Measurements from ENCODE around the gene STK32B. TPM values are rescaled to one million over a fixed set of nuclear protein-coding genes. Genes with fewer than 3 reads are reported as not detected.

Gene STK32B
- total RNA-seq, 1 donor from 2014 or later, result not detected

GRCh38 chr4:5489260-5489659 is 438.0 kb downstream of the STK32B start:
- ChIA-PET CTCF (no interaction called here), POLR2A (no interaction called here)
- DNase-seq, result no peak
- no peak overlapping the region for H3K4me3 Mint-ChIP-seq
- H3K36me3 Mint-ChIP-seq (ENCODE audit: low read depth), result no peaks in the 10 kb centered on the region
- H3K27me3 Mint-ChIP-seq, result no peaks in the 10 kb centered on the region
- no peak overlapping the region for H3K27ac Mint-ChIP-seq
- no peak for ATAC-seq (ENCODE audit: low read depth)
- TF ChIP-seq, protein P1, sequence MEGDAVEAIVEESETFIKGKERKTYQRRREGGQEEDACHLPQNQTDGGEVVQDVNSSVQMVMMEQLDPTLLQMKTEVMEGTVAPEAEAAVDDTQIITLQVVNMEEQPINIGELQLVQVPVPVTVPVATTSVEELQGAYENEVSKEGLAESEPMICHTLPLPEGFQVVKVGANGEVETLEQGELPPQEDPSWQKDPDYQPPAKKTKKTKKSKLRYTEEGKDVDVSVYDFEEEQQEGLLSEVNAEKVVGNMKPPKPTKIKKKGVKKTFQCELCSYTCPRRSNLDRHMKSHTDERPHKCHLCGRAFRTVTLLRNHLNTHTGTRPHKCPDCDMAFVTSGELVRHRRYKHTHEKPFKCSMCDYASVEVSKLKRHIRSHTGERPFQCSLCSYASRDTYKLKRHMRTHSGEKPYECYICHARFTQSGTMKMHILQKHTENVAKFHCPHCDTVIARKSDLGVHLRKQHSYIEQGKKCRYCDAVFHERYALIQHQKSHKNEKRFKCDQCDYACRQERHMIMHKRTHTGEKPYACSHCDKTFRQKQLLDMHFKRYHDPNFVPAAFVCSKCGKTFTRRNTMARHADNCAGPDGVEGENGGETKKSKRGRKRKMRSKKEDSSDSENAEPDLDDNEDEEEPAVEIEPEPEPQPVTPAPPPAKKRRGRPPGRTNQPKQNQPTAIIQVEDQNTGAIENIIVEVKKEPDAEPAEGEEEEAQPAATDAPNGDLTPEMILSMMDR (IDR thresholded peaks at IDR 0.05), result no peak
- intact Hi-C loops (cut with micrococcal nuclease), result no loop called here
- H3K9me3 Mint-ChIP-seq, result peaks cover 14% of the 10 kb centered on the region
- no peaks in the 10 kb centered on the region for H3K4me1 Mint-ChIP-seq

DNA sequence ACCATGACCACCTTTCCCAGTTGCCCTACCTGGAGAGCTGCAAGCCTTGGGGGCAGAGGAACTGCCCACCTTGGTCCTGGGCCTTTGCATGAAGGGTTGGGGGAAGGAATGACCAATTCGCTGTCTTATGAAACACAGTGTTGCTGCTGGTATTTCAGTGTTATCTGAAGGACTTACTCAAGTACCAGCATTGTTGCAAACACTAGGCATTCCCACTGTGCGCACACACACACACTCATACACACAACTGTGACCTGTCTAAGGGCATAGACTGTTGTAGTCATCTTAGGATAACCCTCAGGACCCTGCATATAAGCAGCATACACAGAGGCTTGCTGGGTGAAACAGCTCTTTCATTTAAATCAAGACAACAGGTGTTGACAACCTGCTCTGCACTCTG is 446.2 kb downstream of the STK32B start:
- Mint-ChIP-seq H3K27me3 (no peaks in the 10 kb centered on the region), H3K27ac (no peak overlapping the region), H3K4me3 (no peak overlapping the region), H3K4me1 (no peaks in the 10 kb centered on the region), H3K9me3 (peaks cover 3% of the 10 kb centered on the region), H3K36me3 (ENCODE audit: low read depth) (no peaks in the 10 kb centered on the region)
- intact Hi-C loops (cut with micrococcal nuclease), result no loop called here
- DNase-seq, result no peak
- POLR2A ChIA-PET, result no interaction called here
- TF ChIP-seq, protein P1 (IDR thresholded peaks at IDR 0.05), result no peak
- CTCF ChIA-PET, result no interaction called here
- no peak for ATAC-seq (ENCODE audit: low read depth)

DNA sequence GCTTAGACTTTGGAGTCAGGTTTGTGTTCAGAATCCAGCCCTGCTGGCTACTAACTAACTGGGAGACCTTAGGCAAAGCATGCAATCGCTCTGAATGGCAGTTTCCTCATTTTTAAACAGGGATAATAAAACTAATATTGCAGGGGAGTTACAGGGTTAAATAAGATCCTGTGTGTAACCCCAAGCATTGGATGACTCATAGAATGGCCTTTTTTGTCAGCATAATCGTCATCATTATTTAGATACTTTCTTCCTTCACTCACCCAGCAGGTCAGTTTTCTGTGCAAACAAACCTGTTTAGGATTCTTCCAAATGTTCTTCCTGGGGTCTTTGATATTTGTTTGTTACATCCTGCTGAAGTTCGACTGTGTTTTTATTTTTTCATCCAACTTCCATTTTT is 448.9 kb downstream of the STK32B start:
- TF ChIP-seq, protein P1 (IDR thresholded peaks at IDR 0.05), result no peak
- CTCF ChIA-PET, result no interaction called here
- H3K4me3 Mint-ChIP-seq, result no peak overlapping the region
- POLR2A ChIA-PET, result no interaction called here
- no peaks in the 10 kb centered on the region for H3K36me3 Mint-ChIP-seq (ENCODE audit: low read depth)
- peaks cover 3% of the 10 kb centered on the region for H3K9me3 Mint-ChIP-seq
- H3K27ac Mint-ChIP-seq, result no peak overlapping the region
- intact Hi-C loops (cut with micrococcal nuclease), result no loop called here
- ATAC-seq (ENCODE audit: low read depth), result no peak
- H3K4me1 Mint-ChIP-seq, result no peaks in the 10 kb centered on the region
- DNase-seq, result no peak
- H3K27me3 Mint-ChIP-seq, result no peaks in the 10 kb centered on the region

DNA sequence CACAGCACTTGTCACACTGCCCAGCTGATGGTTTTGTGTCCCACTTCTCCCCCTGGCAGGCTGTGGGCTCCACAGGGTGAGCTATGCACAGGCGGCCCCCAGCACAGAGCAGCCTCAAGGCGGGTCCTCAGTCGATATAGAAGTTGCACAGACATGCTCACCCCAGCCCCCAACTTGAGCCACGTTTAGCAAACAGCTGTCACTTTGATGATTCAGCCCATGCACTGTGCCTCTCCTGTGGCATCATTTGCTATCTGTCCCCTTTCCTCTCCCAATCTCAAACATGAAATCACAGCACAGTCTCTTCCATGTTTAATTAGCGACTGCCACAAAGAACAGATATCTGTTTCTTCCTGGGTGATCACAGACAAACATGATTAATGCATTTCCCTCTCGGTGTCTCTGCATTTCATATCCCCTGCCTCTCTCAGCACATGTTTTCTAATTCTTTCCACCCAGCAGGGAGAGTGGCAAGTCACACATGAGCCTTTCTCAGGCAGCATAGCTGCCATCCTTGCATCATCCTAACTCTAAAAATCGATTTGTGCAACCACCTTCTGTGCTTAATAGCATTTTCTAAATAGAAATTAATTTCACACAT is 452.2 kb downstream of the STK32B start:
- Mint-ChIP-seq H3K9me3 (peaks cover 2% of the 10 kb centered on the region), H3K27me3 (no peaks in the 10 kb centered on the region), H3K4me3 (no peak overlapping the region), H3K4me1 (no peaks in the 10 kb centered on the region), H3K27ac (no peak overlapping the region), H3K36me3 (ENCODE audit: low read depth) (no peaks in the 10 kb centered on the region)
- POLR2A ChIA-PET, result no interaction called here
- DNase-seq, result no peak
- intact Hi-C loops (cut with micrococcal nuclease), result no loop called here
- CTCF ChIA-PET, result no interaction called here
- TF ChIP-seq, protein P1 (IDR thresholded peaks at IDR 0.05), result no peak
- no peak for ATAC-seq (ENCODE audit: low read depth)

GRCh38 chr4:5504486-5504885 is 453.2 kb downstream of the STK32B start:
- Mint-ChIP-seq H3K4me3 (no peak overlapping the region), H3K9me3 (peaks cover 2% of the 10 kb centered on the region), H3K27ac (no peak overlapping the region), H3K36me3 (ENCODE audit: low read depth) (no peaks in the 10 kb centered on the region), H3K4me1 (no peaks in the 10 kb centered on the region), H3K27me3 (no peaks in the 10 kb centered on the region)
- intact Hi-C loops (cut with micrococcal nuclease), result no loop called here
- DNase-seq, result no peak
- no peak for ATAC-seq (ENCODE audit: low read depth)
- TF ChIP-seq, protein P1 (IDR thresholded peaks at IDR 0.05), result no peak
- ChIA-PET CTCF (no interaction called here), POLR2A (no interaction called here)

Data from activated B cell treated with CpG ODN at 0.5 μM for 24 hours (primary cell).